GM21447 (cell line): Measurements from ENCODE around the gene MCU.
"Not testable (repeated sequence)": the region's sequence is repeated elsewhere in the genome, so short reads cannot be mapped to it uniquely, and the experiment has no call there.

ENCODE experiments used
- ATAC-seq: cut with Tn5 transposase; IDR thresholded peaks from one replicate; pipeline ENCODE4 v1.9.1; 2021; ENCODE audit not compliant: unreplicated experiment

Gene MCU

DNA sequence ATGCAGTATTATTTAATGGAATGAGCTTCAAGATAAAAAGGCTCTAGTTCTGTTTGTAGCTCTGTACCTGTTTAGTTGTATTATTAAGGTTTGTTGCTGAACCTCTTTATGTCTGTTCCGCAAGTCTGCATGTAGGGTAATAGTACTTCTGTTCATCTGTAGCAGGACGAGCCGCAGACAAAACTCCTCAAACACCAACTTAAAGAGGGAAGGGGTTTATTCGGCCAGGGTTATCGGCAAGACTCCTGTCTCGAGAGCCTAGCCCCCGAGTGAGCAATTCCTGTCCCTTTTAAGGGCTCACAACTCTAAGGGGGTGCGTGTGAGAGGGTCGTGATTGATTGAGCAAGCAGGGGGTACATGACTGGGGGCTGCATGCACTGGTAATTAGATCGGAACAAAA lies 67.0 kb downstream of the MCU start:
- not testable (repeated sequence) for ATAC-seq

DNA sequence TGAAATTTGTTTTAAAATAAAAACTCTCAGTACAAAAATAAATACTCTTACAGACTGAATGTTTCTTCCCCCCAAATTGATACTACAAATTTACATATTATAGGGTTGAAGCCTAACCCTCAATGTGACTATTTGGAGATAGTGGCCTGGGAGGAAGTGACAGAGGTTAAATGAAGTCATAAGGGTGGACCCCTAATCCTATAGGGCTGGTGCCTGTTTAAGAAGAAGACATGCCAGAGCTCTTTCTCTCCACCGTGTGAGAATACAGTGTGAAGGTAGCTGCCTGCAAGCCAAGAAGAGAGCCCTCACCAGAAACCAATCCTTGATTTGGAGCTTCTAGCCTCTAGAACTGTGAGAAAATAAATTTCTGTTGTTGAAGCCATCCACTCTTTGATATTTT lies 67.6 kb downstream of the MCU start:
- ATAC-seq, result no peak

DNA sequence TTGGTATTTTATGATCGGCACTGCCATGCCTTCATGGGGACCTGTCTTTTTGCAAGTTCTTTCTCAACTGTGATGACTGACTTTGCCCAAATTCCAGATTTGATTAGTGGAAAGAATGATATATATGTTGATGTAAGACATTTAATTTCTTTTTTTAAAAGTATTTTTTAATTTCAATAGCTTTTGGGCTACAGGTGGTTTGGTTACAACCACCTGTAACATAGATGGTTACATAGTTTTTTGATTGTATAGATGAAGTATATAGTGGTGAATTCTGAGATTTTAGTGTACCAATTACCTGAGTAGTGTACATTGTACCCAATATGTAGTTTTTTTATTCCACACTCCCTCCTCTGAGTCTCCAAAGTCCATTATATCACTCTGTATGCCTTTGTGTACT lies 69.6 kb downstream of the MCU start:
- no peak for ATAC-seq

DNA sequence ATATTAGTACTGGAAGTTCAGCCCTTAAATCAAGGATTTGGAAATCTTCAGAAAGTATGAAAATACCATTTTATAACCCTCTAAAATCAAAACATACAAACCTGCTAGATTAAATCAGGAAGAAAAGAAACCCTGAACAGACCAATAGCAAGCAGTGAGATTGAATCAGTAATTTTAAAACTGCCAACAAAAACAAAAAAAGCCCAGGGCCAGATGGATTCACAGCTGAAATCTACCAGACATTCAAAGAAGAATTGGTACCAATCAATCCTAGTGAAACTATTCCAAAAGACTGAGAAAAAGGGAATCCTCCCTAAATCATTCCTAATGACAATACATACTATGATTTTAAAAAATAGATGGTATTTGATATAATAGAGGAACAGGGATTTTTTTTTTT lies 70.1 kb downstream of the MCU start:
- ATAC-seq, result no peak

DNA sequence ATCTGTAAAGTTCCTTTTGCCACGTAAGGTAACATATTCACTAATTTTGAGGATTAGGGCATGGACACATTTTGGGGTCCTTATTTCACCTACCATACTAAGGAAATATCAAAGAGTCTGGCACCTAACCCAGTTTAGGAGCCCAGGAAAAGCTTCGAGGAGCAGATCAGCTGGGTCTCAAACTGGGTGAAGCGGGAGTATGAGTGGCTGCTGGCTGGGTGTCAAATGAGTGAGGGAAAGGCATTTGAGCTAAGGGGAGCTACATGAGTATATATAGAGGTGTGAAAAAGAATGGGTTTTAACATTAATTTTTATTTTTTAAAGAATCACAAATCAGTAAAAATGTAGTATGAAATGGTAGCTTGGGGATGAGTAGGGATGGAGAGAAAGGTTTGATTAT lies 71.3 kb downstream of the MCU start:
- ATAC-seq, result no peak

DNA sequence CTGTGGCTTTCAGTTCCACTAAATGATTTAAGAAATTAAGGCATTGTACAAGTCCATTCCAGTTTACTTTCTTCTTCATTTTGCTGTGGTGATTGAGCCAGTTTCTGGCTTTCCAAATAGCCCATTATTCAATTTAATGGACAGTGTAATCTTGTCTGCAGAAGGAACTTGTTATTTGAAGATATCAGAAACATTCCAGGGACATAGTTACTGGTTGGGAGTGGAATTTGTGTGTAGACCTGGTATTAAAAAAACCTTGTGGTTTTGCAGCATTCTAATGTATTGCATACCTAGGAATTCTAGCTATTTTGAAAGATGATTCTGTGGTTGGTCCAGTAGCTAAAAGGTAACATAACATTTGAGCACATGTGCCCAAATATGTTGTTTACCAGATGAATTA lies 72.2 kb downstream of the MCU start:
- no peak for ATAC-seq

DNA sequence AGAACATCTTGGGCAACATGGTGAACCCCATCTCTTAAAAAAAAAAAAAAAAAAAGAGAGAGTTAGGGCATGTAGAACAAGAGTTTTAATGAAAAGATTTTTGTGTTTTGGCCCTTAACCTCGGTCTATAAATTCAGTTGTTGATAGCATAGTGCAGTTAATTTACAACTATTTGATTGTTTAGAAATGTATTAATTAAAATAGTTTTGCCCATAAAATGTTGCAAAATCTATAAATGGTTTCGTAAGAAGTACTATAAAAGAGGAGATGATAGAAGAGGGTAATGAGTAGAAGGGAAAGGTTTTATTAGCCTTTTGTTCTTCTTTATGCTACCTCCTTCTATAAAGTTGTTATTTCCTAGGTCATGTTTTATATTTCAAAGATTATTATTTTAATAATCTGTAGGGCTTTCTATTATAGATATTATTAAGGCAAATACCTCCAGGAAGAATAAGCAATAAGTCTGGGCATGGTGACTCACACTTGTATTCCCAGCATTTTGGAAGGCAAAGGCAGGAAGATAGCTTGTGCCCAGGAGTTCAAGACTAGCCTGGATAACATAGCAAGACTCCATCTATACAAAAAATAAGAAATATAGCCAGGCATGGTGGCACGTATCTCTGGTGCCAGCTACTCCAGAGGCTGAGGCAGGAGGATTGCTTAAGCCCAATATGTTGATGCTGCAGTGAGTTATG lies 73.3 kb downstream of the MCU start:
- ATAC-seq, result no peak

DNA sequence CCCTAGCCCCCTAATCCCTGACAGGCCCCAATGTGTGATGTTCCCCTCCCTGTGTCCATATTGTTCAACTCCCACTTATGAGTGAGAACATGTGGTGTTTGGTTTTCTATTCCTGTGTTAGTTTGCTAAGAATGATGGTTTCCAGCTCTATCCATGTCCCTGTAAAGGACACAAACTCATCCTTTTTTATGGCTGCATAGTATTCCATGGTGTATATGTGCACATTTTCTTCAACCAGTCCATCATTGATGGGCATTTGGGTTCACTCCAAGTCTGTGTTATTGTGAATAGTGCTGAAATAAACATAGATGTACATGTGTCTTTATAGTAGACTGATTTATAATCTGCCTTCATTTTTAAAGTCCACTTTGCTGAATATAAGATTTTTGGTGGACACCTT lies 79.3 kb downstream of the MCU start:
- not testable (repeated sequence) for ATAC-seq

DNA sequence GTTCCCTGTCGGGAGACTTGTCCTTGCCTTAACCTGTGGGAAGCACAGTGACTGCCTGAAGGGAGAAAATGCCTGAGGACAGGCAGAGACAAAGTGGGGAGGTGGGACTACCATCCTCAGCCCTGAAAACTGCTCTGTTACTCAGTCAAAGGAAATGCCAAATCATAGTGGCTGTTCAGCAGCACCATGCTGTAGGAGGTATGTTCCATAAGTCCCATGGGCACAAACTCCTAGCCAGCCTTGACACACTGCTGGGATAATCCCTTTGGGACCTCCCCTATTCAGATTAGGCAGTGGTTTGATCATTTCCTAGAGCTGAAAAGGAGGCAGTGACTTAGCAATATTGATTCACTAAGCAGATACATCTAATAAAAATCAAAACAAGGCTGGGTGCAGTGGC lies 80.1 kb downstream of the MCU start:
- no peak for ATAC-seq

DNA sequence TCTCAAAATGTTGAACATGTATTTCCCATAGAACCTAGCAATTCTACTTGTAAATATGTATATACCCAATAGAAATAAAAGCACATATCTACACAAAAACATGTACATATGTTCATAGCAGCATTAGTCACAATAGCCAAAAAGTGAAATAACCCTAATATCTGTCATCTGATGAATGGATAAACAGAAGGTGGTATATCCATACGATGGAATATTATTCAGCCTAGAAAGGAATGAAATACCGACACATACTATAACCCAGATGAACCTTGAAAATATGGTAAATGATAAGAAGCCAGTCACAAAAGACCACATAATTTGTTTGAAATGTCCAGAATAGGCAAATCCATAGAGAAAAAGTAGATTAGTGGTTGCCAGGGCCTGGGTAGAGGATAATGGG lies 87.9 kb downstream of the MCU start:
- no peak for ATAC-seq

DNA sequence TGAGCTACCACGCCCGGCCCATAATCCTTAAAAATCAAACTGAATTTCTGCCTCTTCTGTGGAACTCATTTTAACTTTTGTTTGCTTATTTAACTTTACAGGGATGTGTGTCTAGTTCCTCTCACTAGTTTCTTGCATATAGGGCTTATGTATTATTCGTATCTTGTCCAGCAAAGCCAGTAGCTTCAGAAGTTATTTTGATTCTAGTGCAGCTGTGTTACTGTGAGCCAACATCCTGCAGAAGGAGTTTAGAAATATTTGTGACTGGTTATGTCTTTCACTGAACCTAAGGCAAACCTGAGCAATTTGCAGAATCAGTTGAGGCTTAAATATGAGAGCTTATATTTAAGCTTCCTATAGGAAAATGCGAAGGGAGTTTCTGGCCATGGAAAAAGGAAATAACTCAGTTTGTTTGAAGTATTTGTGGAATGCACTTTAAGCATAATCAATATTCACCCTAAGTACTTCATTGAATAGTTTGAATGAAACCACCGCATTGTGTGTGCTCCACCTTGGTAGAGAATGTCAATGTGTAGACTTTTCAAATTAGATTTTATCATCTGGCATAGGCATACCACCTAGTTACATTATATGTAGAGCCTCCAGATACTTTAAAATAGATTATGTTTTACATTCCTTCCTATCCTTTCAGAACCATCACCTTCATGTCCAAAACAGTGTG lies 90.8 kb downstream of the MCU start:
- ATAC-seq, result no peak

DNA sequence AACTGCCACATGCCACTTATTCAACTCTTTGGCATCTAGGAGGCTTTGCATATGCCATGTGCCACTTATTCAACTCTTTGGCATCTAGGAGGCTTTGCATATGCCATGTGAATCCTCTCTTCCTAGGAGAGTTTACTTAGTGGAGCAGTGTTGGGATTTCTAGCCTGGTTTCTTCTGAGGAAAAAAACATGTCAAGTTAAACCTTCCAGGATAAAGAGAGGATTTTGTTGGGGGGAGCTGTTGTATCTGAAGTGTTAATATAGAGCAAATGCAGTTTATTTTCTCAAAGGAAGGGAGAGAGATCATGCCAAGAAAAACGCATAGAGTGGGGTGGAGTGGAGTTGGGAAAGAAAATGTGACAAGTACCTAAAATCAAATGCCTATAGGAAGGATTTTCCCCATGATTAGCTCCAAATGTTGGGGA lies 91.5 kb downstream of the MCU start:
- no peak for ATAC-seq

DNA sequence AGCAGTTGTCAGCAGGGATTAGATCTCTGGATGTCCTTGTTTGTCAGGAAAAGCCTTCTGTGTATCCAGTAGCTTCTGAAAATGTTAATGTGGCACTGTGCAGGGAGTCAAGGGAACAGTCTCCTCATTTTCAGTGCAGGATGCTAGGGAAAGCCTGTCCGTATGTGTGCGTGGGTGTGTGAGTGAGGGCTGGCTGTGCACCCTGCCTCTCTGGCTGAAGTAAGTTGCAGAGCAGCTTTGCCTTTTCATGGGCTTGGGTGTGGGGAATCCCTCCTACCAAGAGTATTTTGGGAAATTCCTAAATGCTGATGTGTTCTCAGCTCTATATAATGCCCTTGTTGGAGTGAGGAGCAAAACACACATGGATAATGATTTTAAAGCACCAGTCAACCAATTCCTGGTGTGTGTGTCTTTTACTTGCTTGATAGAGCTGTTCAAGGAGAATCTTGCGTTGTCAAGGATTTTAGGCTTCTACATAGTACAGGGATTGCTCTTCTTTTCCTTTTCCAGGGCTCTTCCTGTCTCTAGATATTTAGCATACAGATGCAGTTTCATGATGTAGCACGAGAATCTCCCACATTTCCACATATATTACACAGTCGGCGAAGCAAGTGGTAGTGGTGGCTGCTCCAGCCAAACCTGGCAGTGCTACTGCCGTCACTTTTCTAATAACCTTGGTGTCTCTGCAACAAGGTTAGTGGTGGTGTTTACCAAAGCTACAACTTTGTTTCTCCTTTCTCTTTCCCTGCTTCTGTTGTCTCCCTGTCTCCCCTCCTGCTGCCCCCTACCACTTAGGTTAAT lies 92.8 kb downstream of the MCU start:
- no peak for ATAC-seq

DNA sequence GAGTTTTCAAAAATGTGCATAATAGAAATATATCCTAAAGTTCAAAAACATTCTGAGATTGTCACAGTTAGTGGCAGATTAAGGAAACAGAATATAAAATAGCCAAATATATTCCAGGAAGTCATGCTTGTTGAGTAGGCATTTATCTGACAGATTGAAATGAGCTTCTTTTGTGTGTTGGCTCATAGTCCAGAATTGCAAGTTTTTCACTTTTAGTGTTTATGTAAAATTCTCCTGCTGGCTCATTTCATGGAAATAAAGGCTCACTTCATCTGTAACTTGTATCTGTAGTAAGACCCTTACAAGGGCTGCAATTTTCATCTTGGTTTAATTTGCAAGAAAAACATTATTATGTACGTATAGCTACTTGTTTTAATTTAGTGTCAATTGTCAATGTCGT lies 93.5 kb downstream of the MCU start:
- ATAC-seq, result no peak

DNA sequence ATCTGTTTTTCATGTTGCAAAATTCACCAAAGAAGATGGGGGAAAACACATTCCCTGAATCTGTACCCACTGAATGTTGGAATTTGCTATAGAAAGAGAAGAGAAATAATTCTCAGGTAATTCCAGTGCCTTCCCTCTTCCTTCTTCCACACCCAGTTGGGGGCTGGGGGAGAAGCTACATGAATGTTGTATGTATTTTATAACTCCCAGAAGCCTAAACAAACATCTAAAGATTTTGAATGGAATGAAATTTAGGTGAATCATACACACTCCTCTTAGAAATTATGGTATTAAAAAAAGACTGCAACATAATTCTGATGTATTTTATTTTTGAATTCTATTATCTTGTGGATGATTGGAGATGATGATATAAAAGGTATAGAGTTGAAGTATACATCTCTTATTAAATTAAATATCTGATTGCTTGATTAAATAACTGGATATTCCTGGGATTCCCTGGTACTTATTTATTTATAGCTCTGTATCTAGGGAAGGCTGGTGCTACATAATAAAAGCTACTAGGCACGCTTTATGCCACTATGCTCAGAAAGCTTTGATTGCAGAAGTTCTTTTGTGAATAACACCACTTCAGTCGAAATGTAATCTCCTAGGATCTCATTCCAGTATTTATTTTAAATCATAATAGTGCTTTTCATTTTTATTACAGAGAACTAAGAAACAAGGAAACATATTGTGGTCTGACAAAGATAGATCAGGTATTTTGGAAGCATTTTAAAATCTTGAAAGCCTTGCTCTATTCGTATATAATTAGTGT lies 98.5 kb downstream of the MCU start:
- no peak for ATAC-seq

DNA sequence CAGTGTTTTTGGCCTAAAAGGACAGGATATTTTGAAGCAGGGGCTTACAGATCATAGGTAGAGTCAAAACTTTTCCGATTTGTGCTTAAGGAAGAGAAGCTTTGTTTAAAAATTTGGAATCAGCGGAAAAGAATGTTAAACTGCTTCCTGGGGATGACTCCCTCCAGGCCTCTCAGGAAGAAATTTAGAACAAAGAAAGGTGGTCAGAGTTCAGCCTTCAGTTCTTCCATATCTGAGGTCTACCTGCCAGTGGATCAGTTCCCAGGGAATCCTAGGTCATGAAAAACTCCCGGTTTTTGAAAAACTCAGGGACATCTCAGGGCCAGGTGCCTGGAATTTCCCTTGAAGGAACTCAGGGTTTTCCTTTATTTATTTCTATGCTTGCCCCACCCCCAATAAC lies 100.3 kb downstream of the MCU start:
- no peak for ATAC-seq

DNA sequence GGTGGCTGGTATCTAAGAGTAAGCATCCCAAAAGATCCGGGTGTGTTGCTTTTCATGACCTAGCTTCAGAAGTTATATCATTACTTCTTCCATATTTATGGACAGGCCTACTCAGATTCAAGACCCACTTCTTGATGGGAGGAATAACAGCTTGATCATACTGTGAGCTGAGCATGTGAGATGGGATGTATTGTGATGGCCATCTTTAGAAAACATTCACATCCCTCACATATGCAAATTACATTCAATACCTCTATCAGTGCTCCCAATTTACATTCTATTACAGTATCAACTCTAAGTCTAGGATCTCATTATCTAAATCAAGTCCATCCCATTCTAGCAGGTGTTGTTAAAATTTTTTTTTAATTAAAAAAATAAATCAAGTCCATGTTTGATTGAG lies 101.8 kb downstream of the MCU start:
- no peak for ATAC-seq

DNA sequence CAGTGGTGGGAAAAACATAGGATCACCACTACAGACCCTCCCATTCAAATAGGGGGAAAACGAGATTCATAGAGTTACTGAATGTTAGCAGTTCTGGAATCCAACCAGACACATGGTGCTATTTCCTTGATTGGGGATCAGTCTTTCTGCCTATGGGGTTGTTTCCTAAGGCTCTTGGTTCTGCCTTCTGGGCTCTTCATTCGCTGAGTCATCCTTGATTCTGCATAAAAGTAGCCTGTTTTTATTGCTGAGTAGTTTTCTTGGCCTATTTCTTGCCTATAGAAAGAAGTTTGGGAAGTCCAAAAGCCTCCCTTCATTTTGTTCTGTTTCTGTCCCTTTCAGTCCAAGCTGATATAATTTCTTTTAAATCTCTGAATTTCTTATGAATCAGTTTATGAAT lies 102.3 kb downstream of the MCU start:
- ATAC-seq, result no peak

DNA sequence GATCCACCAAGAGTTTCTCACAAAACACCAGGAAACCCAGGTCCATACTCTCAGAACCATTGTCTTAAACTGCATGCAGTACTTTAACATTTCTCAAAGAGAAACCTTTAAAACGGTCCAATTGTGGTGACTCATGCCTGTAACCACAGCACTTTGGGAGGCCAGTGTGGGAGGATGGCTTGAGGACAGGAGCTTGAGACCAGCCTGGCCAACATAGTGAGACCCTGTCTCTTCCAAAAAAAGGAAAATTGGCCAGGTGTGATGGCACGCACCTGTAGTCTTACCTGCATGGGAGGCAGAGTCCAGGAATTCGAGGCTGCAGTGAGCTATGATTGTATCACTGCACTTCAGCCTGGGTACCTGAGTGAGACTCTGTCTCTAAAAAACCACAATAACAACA lies 104.1 kb downstream of the MCU start:
- ATAC-seq, result no peak

DNA sequence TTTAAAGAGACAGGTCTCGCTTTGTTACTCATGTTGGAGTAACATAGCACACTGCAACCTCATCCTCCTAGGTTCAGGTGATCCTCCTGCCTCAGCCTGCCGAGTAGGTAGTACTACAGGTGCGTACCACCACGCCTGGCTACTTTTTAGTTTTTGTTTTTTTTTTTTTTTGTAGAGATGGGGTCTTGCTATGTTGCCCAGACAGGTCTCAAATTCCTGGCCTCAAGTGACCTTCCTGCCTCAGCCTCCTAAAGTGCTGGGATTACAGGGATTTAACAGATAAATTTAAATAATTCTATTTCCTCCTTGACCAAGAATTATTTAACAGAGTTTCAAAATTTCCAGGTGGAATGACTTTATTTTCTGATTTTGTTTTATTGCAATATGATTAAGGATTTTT lies 104.6 kb downstream of the MCU start:
- ATAC-seq, result no peak

DNA sequence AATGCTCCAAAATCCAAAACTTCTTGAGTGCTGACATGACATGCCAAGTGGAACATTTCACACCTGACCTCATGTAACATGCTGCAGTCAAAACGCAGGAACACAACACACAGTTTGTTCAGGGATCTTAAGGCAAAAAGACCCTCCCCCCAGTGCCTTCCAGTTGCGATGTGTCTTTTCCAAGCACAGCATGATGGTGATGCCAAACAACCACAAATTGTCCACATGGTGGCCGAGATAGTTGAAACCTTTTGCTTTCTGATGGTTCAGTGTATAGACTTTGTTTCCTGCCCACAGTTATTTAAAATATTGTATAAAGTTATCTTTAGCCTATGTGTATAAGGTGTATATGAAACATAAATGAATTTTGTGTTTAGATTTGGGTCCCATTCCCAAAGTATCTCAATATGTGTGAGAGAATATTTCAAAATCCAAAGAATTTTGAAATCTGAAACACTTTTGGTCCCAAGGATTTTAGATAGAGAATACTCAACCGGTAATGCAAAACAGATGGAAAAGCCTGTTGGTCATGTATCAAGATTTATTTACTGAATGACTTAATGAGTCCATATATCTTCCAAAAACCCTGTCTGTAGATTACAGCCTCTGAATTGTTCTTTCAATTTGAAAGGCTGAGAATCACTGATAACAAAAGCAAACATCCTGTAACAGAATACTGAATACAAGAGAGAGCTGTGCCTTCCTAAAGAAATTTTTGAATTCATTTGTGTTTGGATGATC lies 108.2 kb downstream of the MCU start:
- no peak for ATAC-seq
